ENCODE measurements around the gene SDCCAG8.
A peak's percentile ranks its signal among the peaks of the same experiment; 100 is the strongest.

SDCCAG8 gene

GRCh38 chr1:243490748-243491686 lies 235.2 kb downstream of the SDCCAG8 start:
- DNase-seq = no peak
- Mint-ChIP-seq H3K27ac (no peak overlapping the region), H3K36me3 (ENCODE audit: low read depth) (peaks cover 3% of the 10 kb centered on the region), H3K9me3 (no peaks in the 10 kb centered on the region), H3K27me3 (ENCODE audit: low read depth, poor library complexity) (no peaks in the 10 kb centered on the region), H3K4me3 (no peak overlapping the region), H3K4me1 (peaks cover 32% of the 10 kb centered on the region)
- TF ChIP-seq CTCF (IDR thresholded peaks at IDR 0.05) = no peak

GRCh38 chr1:243493156-243494129 lies 237.6 kb downstream of the SDCCAG8 start:
- H3K27ac Mint-ChIP-seq = peak overlapping the region; percentile 40
- H3K4me1 Mint-ChIP-seq = peaks cover 41% of the 10 kb centered on the region
- H3K27me3 Mint-ChIP-seq (ENCODE audit: low read depth, poor library complexity) = no peaks in the 10 kb centered on the region
- TF ChIP-seq CTCF (IDR thresholded peaks at IDR 0.05) = no peak
- no peak overlapping the region for H3K4me3 Mint-ChIP-seq
- H3K36me3 Mint-ChIP-seq (ENCODE audit: low read depth) = peaks cover 13% of the 10 kb centered on the region
- DNase-seq = no peak
- peaks cover 3% of the 10 kb centered on the region for H3K9me3 Mint-ChIP-seq

- Mint-ChIP-seq H3K4me1 (peaks cover 37% of the 10 kb centered on the region), H3K4me3 (no peak overlapping the region), H3K27me3 (ENCODE audit: low read depth, poor library complexity) (no peaks in the 10 kb centered on the region), H3K27ac (no peak overlapping the region), H3K9me3 (peaks cover 3% of the 10 kb centered on the region), H3K36me3 (ENCODE audit: low read depth) (peaks cover 19% of the 10 kb centered on the region)
- no peak for DNase-seq
- TF ChIP-seq CTCF (IDR thresholded peaks at IDR 0.05) = no peak
Observed at GRCh38 chr1:243494741-243495431, 239.0 kb downstream of the SDCCAG8 start.

GRCh38 chr1:243495442-243496186 lies 239.8 kb downstream of the SDCCAG8 start:
- TF ChIP-seq CTCF (IDR thresholded peaks at IDR 0.05) = no peak
- H3K27me3 Mint-ChIP-seq (ENCODE audit: low read depth, poor library complexity) = no peaks in the 10 kb centered on the region
- peaks cover 3% of the 10 kb centered on the region for H3K9me3 Mint-ChIP-seq
- no peak overlapping the region for H3K27ac Mint-ChIP-seq
- peaks cover 37% of the 10 kb centered on the region for H3K4me1 Mint-ChIP-seq
- H3K36me3 Mint-ChIP-seq (ENCODE audit: low read depth) = peaks cover 23% of the 10 kb centered on the region
- H3K4me3 Mint-ChIP-seq = no peak overlapping the region
- DNase-seq = no peak

GRCh38 chr1:243496187-243496646 lies 240.4 kb downstream of the SDCCAG8 start:
- no peak for TF ChIP-seq CTCF (IDR thresholded peaks at IDR 0.05)
- Mint-ChIP-seq H3K27ac (peak overlapping the region; percentile 38), H3K4me1 (peaks cover 37% of the 10 kb centered on the region), H3K27me3 (ENCODE audit: low read depth, poor library complexity) (no peaks in the 10 kb centered on the region), H3K36me3 (ENCODE audit: low read depth) (peaks cover 23% of the 10 kb centered on the region), H3K4me3 (peak overlapping the region; percentile 8), H3K9me3 (peaks cover 3% of the 10 kb centered on the region)
- DNase-seq = peak; percentile 40
